GM19025 (cell line): ENCODE measurements around the gene HOXC10.
A peak's percentile ranks its signal among the peaks of the same experiment; 100 is the strongest.

ENCODE experiments used
- ATAC-seq: cut with Tn5 transposase; IDR thresholded peaks from one replicate; pipeline ENCODE4 v1.9.1; 2021; ENCODE audit warnings: mild to moderate bottlenecking, low read depth, moderate library complexity; ENCODE audit not compliant: unreplicated experiment

HOXC10 gene

GRCh38 chr12:54011665-54012532 is 27.0 kb downstream of the HOXC10 start:
- ATAC-seq, result no peak

GRCh38 chr12:54012631-54013409 is 27.9 kb downstream of the HOXC10 start:
- no peak for ATAC-seq

GRCh38 chr12:54014377-54015017 is 29.6 kb downstream of the HOXC10 start:
- no peak for ATAC-seq

- no peak for ATAC-seq
These were observed 30.3 kb downstream of the HOXC10 start for GRCh38 chr12:54015018-54015931.

- no peak for ATAC-seq
These were observed 31.1 kb downstream of the HOXC10 start for GRCh38 chr12:54016051-54016450.

- ATAC-seq, result no peak
These were observed 31.6 kb downstream of the HOXC10 start for GRCh38 chr12:54016478-54016964.

- ATAC-seq, result peak; percentile 12
These were observed 32.3 kb downstream of the HOXC10 start for GRCh38 chr12:54017027-54017788.

- ATAC-seq, result peak; percentile 82
These were observed 33.0 kb downstream of the HOXC10 start for GRCh38 chr12:54017878-54018467.

GRCh38 chr12:54018468-54018984 is 33.6 kb downstream of the HOXC10 start:
- ATAC-seq, result no peak

- no peak for ATAC-seq
These were observed 34.3 kb downstream of the HOXC10 start for GRCh38 chr12:54019091-54019811.

- ATAC-seq, result no peak
These were observed 35.1 kb downstream of the HOXC10 start for GRCh38 chr12:54019924-54020590.

GRCh38 chr12:54020591-54021405 is 35.9 kb downstream of the HOXC10 start:
- ATAC-seq, result no peak

GRCh38 chr12:54021432-54022013 is 36.6 kb downstream of the HOXC10 start:
- ATAC-seq, result no peak

- ATAC-seq, result no peak
These were observed 38.3 kb downstream of the HOXC10 start for GRCh38 chr12:54022960-54023884.

GRCh38 chr12:54024127-54024526 is 39.2 kb downstream of the HOXC10 start:
- ATAC-seq, result no peak
